ENCODE data around the gene PDE6G. TPM values are rescaled to one million over a fixed set of nuclear protein-coding genes. Genes with fewer than 3 reads are reported as not detected.

The PDE6G gene
- total RNA-seq, 1 donor from 2014 or later: not detected

DNA sequence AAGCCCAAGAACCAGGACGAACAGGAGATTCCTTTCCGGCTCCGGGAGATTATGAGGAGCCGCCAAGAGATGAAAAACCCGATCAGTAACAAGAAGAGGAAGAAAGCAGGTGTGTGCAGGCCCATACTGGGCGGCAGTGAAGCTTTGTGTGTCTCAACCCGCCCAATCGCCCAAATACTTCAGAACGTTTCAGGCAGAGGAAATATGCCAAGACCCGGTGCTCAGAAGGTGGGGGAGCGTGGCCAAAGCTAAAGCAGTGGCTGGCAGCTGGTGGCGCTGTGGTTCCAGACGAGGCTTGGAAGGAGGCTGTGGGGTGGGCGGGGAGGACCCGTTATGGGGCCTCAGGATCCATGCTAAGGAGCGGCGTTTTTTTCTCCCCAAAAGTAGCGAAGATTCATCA, 11.4 kb upstream of the PDE6G start:
- Histone ChIP-seq H3K9me3 (ENCODE audit: low read depth) (no peaks in the 10 kb centered on the region), H3F3A (ENCODE audit: low read depth) (peaks cover 19% of the 10 kb centered on the region), H3K79me2 (ENCODE audit: low read depth) (peaks cover 49% of the 10 kb centered on the region), H3K36me3 (peaks cover 6% of the 10 kb centered on the region), H2AFZ (replicated peaks) (no peak overlapping the region), H3K4me1 (peaks cover 13% of the 10 kb centered on the region), H3K27ac (no peak overlapping the region), H3K27me3 (no peaks in the 10 kb centered on the region), H3K9ac (no peak overlapping the region), H3K4me2 (peak overlapping the region; percentile 97), H3K4me3 (peak overlapping the region; percentile 99), H4K20me1 (ENCODE audit: low read depth) (peaks cover 3% of the 10 kb centered on the region)
- H3K4me1 Mint-ChIP-seq: peaks cover 21% of the 10 kb centered on the region
- peak; percentile 48 for DNase-seq (ENCODE audit: low spot score)
- H3K27ac Mint-ChIP-seq: no peak overlapping the region
- TF ChIP-seq, protein P1, sequence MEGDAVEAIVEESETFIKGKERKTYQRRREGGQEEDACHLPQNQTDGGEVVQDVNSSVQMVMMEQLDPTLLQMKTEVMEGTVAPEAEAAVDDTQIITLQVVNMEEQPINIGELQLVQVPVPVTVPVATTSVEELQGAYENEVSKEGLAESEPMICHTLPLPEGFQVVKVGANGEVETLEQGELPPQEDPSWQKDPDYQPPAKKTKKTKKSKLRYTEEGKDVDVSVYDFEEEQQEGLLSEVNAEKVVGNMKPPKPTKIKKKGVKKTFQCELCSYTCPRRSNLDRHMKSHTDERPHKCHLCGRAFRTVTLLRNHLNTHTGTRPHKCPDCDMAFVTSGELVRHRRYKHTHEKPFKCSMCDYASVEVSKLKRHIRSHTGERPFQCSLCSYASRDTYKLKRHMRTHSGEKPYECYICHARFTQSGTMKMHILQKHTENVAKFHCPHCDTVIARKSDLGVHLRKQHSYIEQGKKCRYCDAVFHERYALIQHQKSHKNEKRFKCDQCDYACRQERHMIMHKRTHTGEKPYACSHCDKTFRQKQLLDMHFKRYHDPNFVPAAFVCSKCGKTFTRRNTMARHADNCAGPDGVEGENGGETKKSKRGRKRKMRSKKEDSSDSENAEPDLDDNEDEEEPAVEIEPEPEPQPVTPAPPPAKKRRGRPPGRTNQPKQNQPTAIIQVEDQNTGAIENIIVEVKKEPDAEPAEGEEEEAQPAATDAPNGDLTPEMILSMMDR (IDR thresholded peaks at IDR 0.05): no peak
- TF ChIP-seq EZH2 (IDR thresholded peaks at IDR 0.05) (no peak), EZH2phosphoT487 (IDR thresholded peaks at IDR 0.05) (no peak)
- peaks cover 9% of the 10 kb centered on the region for H3K36me3 Mint-ChIP-seq
- H3K9me3 Mint-ChIP-seq: no peaks in the 10 kb centered on the region
- H3K4me3 Mint-ChIP-seq: peak overlapping the region; percentile 96
- peaks cover 3% of the 10 kb centered on the region for H3K27me3 Mint-ChIP-seq (ENCODE audit: insufficient read depth, low read depth)

DNA sequence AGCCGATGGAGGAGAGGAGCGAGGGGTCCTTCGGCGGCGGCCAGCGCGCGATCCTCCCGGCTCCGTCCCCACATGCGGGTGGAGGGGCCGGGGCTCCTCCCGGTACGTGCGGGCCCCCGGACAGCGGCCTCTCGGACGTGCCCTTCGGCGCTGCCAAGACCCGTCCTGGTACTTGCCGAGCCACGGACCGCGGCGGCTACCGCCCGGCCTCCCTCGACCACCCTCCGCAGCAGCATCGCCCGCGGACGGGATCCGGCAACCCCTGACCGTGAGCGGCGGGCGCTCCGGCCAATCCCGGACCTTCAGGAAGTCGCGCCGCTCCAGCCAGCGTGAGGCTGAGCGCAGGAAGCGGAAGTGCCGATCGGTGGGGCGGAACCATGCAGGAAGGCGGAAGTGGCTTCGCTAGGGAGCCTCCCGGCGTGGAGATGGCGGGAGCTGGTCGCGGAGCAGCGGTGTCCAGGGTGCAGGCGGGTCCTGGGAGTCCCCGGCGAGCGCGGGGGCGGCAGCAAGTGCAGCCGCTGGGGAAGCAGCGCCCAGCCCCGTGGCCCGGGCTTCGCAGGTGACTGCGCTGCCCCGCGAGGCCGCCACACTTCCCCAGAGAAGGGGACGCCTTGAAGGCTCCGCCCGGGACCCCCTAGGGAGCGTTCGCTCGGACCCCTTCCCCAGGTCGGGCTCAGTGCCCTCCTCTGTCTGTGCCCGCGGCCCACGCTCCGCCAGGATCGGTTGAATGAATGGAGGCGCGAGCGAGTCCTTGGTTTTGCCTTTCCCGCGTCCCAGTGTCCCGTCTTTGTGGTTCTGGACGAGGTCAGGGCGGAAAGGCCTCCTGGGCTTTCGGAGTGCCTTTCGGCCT, 10.2 kb upstream of the PDE6G start, which contains the start of the genes CCDC137 and OXLD1:
Gene CCDC137 (plus strand): TSS at position 396 of the 850 bp plus-strand sequence. CDS start 30 bp downstream, at position 426.
Gene OXLD1 (minus strand): TSS at position 264 of the 850 bp plus-strand sequence. CDS start 28 bp downstream, at position 236.
- Histone ChIP-seq H3K4me1 (peaks cover 13% of the 10 kb centered on the region), H3K79me2 (ENCODE audit: low read depth) (peaks cover 49% of the 10 kb centered on the region), H3K4me3 (peak within 1 kb of the TSS; percentile 99), H2AFZ (replicated peaks) (peak within 1 kb of the TSS; percentile 68), H3K36me3 (peaks cover 6% of the 10 kb centered on the region), H3K9me3 (ENCODE audit: low read depth) (no peaks in the 10 kb centered on the region), H3K27ac (peak within 1 kb of the TSS; percentile 74), H3K9ac (peak within 1 kb of the TSS; percentile 90), H3K4me2 (peak within 1 kb of the TSS; percentile 97), H3F3A (ENCODE audit: low read depth) (peaks cover 17% of the 10 kb centered on the region), H4K20me1 (ENCODE audit: low read depth) (peaks cover 3% of the 10 kb centered on the region), H3K27me3 (no peaks in the 10 kb centered on the region)
- Mint-ChIP-seq H3K27me3 (ENCODE audit: insufficient read depth, low read depth) (peaks cover 3% of the 10 kb centered on the region), H3K4me1 (peaks cover 21% of the 10 kb centered on the region), H3K27ac (peak within 1 kb of the TSS; percentile 88), H3K9me3 (no peaks in the 10 kb centered on the region), H3K36me3 (peaks cover 9% of the 10 kb centered on the region), H3K4me3 (peak within 1 kb of the TSS; percentile 96)
- TF ChIP-seq EZH2 (IDR thresholded peaks at IDR 0.05): no peak
- TF ChIP-seq, protein P1 (IDR thresholded peaks at IDR 0.05): no peak
- TF ChIP-seq EZH2phosphoT487 (IDR thresholded peaks at IDR 0.05): no peak
- DNase-seq (ENCODE audit: low spot score): peak; percentile 98

DNA sequence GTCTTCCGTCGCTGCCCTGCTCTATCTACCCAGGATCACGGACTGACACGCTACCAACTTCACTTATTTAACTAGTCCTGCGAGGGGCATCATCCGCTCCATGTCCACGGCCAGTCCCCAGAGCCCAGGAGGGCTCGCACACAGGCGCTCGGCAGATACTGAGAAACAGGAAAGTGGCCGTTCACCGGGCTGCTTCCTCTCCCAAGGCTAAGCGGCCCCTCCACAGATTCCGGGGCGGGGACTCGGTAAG, 9.7 kb upstream of the PDE6G start:
- DNase-seq (ENCODE audit: low spot score): peak; percentile 81
- H3K9ac ChIP-seq: peak overlapping the region; percentile 69
- H3F3A ChIP-seq (ENCODE audit: low read depth): peaks cover 17% of the 10 kb centered on the region
- H3K4me3 ChIP-seq: peak overlapping the region; percentile 99
- peak overlapping the region; percentile 53 for H2AFZ ChIP-seq (replicated peaks)
- peaks cover 13% of the 10 kb centered on the region for H3K4me1 ChIP-seq
- peaks cover 6% of the 10 kb centered on the region for H3K36me3 ChIP-seq
- Mint-ChIP-seq H3K4me1 (peaks cover 21% of the 10 kb centered on the region), H3K9me3 (no peaks in the 10 kb centered on the region), H3K27me3 (ENCODE audit: insufficient read depth, low read depth) (peaks cover 3% of the 10 kb centered on the region), H3K4me3 (peak overlapping the region; percentile 96), H3K27ac (peak overlapping the region; percentile 88), H3K36me3 (peaks cover 6% of the 10 kb centered on the region)
- H3K79me2 ChIP-seq (ENCODE audit: low read depth): peaks cover 49% of the 10 kb centered on the region
- H3K27ac ChIP-seq: peak overlapping the region; percentile 3
- no peaks in the 10 kb centered on the region for H3K27me3 ChIP-seq
- no peaks in the 10 kb centered on the region for H3K9me3 ChIP-seq (ENCODE audit: low read depth)
- peak overlapping the region; percentile 97 for H3K4me2 ChIP-seq
- TF ChIP-seq EZH2 (IDR thresholded peaks at IDR 0.05): no peak
- TF ChIP-seq, protein P1 (IDR thresholded peaks at IDR 0.05): no peak
- no peak for TF ChIP-seq EZH2phosphoT487 (IDR thresholded peaks at IDR 0.05)
- peaks cover 3% of the 10 kb centered on the region for H4K20me1 ChIP-seq (ENCODE audit: low read depth)
